ENCODE data around the gene RALGDS. TPM values are rescaled to one million over a fixed set of nuclear protein-coding genes. Genes with fewer than 3 reads are reported as not detected.

The RALGDS gene
- total RNA-seq, 6 experiments from 2014 or later: 12.1 to 15.8 (median 14.8) TPM

DNA sequence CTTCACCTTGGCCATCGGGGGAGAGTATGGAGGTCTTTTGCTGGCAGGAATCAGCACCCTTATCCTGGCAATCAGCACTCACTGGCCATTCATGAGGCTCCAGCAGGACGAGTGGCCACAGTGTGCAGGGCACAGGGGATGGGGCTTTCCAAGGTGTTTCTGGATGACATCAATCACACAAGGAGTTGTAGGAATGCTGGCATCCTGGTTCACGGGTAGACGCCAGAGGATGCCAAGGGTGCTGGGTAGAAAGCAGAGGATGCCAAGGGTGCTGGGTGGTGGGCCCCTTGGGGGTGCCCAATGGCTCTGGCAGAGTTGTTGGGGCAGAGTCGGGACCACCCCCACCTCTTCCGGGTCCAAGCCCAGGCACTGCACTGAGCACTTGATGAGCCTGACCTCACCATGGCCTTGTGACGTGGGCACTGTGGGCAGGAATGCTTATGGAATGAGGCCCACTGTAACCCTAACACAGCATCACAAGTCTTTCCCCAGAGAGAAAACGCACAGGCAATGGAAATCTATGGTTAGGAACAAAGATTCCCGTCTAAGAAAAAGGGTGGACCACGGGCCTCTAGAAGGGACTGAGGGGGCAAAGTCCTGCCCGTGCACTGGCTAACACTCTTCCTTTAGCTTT lies 30.2 kb downstream of the RALGDS start:
- Mint-ChIP-seq H3K27me3 (ENCODE audit: insufficient read depth) (peaks cover 9% of the 10 kb centered on the region), H3K9me3 (peaks cover 3% of the 10 kb centered on the region), H3K4me1 (ENCODE audit: low read depth) (no peaks in the 10 kb centered on the region), H3K27ac (no peak overlapping the region), H3K36me3 (ENCODE audit: low read depth) (peaks cover 8% of the 10 kb centered on the region), H3K4me3 (no peak overlapping the region)
- TF ChIP-seq, protein P1, sequence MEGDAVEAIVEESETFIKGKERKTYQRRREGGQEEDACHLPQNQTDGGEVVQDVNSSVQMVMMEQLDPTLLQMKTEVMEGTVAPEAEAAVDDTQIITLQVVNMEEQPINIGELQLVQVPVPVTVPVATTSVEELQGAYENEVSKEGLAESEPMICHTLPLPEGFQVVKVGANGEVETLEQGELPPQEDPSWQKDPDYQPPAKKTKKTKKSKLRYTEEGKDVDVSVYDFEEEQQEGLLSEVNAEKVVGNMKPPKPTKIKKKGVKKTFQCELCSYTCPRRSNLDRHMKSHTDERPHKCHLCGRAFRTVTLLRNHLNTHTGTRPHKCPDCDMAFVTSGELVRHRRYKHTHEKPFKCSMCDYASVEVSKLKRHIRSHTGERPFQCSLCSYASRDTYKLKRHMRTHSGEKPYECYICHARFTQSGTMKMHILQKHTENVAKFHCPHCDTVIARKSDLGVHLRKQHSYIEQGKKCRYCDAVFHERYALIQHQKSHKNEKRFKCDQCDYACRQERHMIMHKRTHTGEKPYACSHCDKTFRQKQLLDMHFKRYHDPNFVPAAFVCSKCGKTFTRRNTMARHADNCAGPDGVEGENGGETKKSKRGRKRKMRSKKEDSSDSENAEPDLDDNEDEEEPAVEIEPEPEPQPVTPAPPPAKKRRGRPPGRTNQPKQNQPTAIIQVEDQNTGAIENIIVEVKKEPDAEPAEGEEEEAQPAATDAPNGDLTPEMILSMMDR (IDR thresholded peaks at IDR 0.05): no peak
- no peak for DNase-seq

DNA sequence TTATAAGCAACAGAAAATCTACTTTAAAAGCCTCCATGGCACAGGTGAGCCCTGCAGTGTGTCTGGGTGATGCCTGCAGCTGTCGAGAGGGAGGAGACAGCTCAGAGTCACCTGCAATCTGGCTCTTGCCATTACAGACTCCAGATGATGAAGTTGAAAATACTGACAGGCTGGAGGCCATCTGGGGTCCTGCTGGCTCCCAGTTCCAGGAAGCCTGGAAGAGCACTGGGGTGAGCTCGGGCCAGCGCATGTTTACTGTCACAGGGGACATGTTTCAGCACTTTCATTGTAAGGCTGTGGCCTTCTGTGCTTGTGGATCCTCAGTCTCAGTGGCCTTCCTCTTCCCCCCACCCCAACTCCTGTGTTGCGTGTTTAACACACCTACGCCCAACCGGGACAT lies 30.9 kb downstream of the RALGDS start:
- Mint-ChIP-seq H3K27me3 (ENCODE audit: insufficient read depth) (peaks cover 9% of the 10 kb centered on the region), H3K9me3 (no peaks in the 10 kb centered on the region), H3K27ac (no peak overlapping the region), H3K36me3 (ENCODE audit: low read depth) (peaks cover 5% of the 10 kb centered on the region), H3K4me3 (no peak overlapping the region), H3K4me1 (ENCODE audit: low read depth) (no peaks in the 10 kb centered on the region)
- DNase-seq: no peak
- TF ChIP-seq, protein P1 (IDR thresholded peaks at IDR 0.05): no peak

DNA sequence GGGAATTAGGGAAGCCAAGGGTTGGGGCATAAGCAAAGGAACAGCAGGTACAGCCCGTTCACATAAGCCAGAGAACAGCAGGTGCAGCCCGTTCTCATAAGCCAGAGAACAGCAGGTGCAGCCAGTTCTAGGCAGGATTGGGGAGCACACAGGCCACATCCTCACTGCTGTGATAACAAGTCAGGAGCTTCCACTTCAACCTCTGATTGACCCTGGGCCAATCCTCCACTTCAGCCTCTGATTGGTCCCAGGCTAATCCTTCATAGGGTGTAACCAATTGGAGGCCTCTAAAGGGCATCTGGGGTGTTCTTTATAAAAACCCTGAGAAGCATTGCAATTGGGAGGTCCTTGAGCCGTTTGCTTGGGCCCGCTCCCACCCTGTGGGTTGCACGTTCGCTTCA lies 31.8 kb downstream of the RALGDS start:
- TF ChIP-seq, protein P1 (IDR thresholded peaks at IDR 0.05): no peak
- H3K4me3 Mint-ChIP-seq: no peak overlapping the region
- DNase-seq: no peak
- H3K9me3 Mint-ChIP-seq: no peaks in the 10 kb centered on the region
- no peak overlapping the region for H3K27ac Mint-ChIP-seq
- no peaks in the 10 kb centered on the region for H3K4me1 Mint-ChIP-seq (ENCODE audit: low read depth)
- H3K27me3 Mint-ChIP-seq (ENCODE audit: insufficient read depth): peaks cover 9% of the 10 kb centered on the region
- H3K36me3 Mint-ChIP-seq (ENCODE audit: low read depth): no peaks in the 10 kb centered on the region

DNA sequence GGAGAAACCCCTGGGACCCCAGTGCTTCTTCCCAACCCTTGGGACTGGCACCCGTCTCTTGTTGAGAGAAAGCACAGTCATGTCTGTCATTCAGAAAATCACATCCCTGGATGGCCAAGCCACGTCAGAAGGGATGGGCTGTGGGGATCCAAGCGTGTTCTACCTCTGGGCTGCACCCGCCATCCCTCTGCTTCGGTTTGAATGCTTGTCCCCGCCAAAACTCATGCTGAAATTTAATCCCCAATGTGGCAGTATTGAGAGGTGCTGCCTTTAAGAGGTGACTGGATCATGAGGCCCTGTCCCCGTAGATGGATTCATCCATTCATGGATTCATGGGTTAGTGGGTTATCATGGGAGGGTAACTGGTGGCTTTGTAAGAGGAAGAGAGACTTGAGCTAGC lies 32.3 kb downstream of the RALGDS start:
- H3K4me3 Mint-ChIP-seq: no peak overlapping the region
- H3K36me3 Mint-ChIP-seq (ENCODE audit: low read depth): no peaks in the 10 kb centered on the region
- H3K4me1 Mint-ChIP-seq (ENCODE audit: low read depth): no peaks in the 10 kb centered on the region
- DNase-seq: no peak
- H3K27ac Mint-ChIP-seq: no peak overlapping the region
- H3K27me3 Mint-ChIP-seq (ENCODE audit: insufficient read depth): peaks cover 9% of the 10 kb centered on the region
- H3K9me3 Mint-ChIP-seq: no peaks in the 10 kb centered on the region
- TF ChIP-seq, protein P1 (IDR thresholded peaks at IDR 0.05): no peak

DNA sequence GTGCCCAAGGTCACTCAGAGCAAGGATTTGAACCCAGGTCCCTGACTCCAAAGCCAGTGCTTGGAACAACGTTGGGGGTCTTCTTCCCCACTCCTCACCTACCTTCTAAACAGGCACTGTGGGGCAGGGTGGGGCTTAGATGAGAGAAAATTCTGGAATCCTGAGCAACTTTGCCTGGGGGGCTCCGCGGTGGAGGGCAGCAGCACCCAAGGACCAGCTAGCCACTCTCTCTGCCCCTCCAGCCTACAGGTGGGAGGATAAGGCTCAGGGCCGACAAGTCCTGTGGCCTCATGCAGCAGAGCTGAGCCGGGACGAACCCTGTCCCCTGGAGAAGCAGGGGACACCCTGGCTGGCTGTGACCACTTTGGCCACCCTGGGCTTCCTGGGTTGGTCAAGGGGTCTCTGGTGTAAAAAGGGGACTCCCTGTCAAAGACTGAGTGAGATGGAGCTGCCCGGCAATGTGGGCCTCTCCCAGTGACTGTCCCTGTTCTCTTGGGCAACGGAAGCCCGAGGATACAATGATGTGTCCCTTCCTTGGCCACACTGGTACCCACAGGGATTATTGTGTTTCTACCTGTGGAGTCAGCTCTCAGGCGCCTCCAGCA lies 32.8 kb downstream of the RALGDS start:
- Mint-ChIP-seq H3K4me1 (ENCODE audit: low read depth) (no peaks in the 10 kb centered on the region), H3K4me3 (no peak overlapping the region), H3K27ac (no peak overlapping the region), H3K9me3 (no peaks in the 10 kb centered on the region), H3K36me3 (ENCODE audit: low read depth) (no peaks in the 10 kb centered on the region), H3K27me3 (ENCODE audit: insufficient read depth) (peaks cover 9% of the 10 kb centered on the region)
- TF ChIP-seq, protein P1 (IDR thresholded peaks at IDR 0.05): no peak
- DNase-seq: no peak
